IMR-90 (cell line): ENCODE measurements around the gene NCOA3.

Experiments used
- BHLHE40 ChIP-seq: fragments of 150-350 bp; IDR thresholded peaks from 2 replicates; pipeline ENCODE4 v1.6.1; 2016; ENCODE audit warnings: mild to moderate bottlenecking, low read depth, low read length
- CEBPB ChIP-seq: IDR thresholded peaks from 2 replicates; pipeline ENCODE4 v1.6.1; 2012; ENCODE audit warnings: low read depth, low read length, improper control_type of control experiment
- CHD1 ChIP-seq: IDR thresholded peaks from 2 replicates; pipeline ENCODE4 v1.6.1; 2012; ENCODE audit warnings: low read depth, low read length, improper control_type of control experiment
- MXI1 ChIP-seq: IDR thresholded peaks from 2 replicates; pipeline ENCODE4 v1.6.1; 2012; ENCODE audit warnings: low read depth, mild to moderate bottlenecking, low read length, moderate library complexity, borderline replicate concordance
- POLR2A ChIP-seq: IDR thresholded peaks from 2 replicates; pipeline ENCODE4 v1.6.1; 2012; ENCODE audit warnings: mild to moderate bottlenecking, low read depth, low read length
- RAD21 ChIP-seq: IDR thresholded peaks from 2 replicates; pipeline ENCODE4 v1.6.1; 2012; ENCODE audit warnings: low read length, improper control_type of control experiment
- RCOR1 ChIP-seq: IDR thresholded peaks from 2 replicates; pipeline ENCODE4 v1.6.1; 2012; ENCODE audit warnings: mild to moderate bottlenecking, low read length, improper control_type of control experiment; ENCODE audit not compliant: insufficient replicate concordance
- SMC3 ChIP-seq: fragments of 150-350 bp; IDR thresholded peaks from 2 replicates; pipeline ENCODE4 v1.6.1; 2016; ENCODE audit warnings: low read depth, mild to moderate bottlenecking, antibody characterized with exemption, low read length, moderate library complexity
- TF ChIP-seq, protein P1 (sequence below): conservative IDR thresholded peaks from 2 replicates; pipeline ENCODE4 v1.5.1; 2012; ENCODE audit warnings: mild to moderate bottlenecking, low read depth, low read length, improper control_type of control experiment

DNA sequence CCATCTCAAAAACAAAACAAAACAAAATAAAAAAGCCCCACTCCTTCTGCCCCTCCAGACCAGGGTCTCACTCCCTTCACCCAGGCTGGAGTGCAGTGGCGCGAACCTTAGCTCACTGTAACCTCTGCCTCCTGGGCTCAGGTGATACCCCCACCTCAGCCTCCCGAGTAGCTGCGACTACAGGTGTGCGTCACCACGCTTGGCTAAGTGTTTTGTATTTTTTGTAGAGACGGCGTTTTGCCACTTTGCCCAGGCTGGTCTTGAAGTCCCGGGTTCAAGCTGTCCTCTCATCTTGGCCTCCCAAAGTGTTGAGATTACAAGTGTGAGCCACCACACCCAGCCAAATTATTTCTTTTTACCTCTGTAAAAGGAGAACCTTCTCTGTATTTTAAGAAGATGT lies 110.1 kb downstream of the NCOA3 start:
- TF ChIP-seq POLR2A, result no peak
- TF ChIP-seq, protein P1, sequence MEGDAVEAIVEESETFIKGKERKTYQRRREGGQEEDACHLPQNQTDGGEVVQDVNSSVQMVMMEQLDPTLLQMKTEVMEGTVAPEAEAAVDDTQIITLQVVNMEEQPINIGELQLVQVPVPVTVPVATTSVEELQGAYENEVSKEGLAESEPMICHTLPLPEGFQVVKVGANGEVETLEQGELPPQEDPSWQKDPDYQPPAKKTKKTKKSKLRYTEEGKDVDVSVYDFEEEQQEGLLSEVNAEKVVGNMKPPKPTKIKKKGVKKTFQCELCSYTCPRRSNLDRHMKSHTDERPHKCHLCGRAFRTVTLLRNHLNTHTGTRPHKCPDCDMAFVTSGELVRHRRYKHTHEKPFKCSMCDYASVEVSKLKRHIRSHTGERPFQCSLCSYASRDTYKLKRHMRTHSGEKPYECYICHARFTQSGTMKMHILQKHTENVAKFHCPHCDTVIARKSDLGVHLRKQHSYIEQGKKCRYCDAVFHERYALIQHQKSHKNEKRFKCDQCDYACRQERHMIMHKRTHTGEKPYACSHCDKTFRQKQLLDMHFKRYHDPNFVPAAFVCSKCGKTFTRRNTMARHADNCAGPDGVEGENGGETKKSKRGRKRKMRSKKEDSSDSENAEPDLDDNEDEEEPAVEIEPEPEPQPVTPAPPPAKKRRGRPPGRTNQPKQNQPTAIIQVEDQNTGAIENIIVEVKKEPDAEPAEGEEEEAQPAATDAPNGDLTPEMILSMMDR, result no peak
- TF ChIP-seq RAD21, result no peak
- TF ChIP-seq CHD1, result no peak
- no peak for TF ChIP-seq CEBPB
- TF ChIP-seq MXI1, result no peak
- TF ChIP-seq BHLHE40, result no peak
- no peak for TF ChIP-seq RCOR1
- TF ChIP-seq SMC3, result no peak
